Heart right ventricle (tissue), 16 donors: ENCODE measurements around the gene OR51B6. TPM values are rescaled to one million over a fixed set of nuclear protein-coding genes. Genes with fewer than 3 reads are reported as not detected.

Source experiments
- ATAC-seq, 8 donors: fragments of 200-7000 bp; cut with Tn5 transposase; one replicate each; pipeline ENCODE4 v1.9.1; 2020; ENCODE audit warnings: mild to moderate bottlenecking in 8 of 8, moderate library complexity in 8 of 8, moderate number of reproducible peaks in 1 of 8
- DNase-seq, 2 donors: peaks; one replicate each; pipeline ENCODE4 v3.0.0-alpha.2; 2020
- H3K27ac ChIP-seq, 10 donors: fragments of 200-600 bp; sonication (generic) in 2 of 10; one replicate each; pipeline versions ENCODE4 v1.5.0 to v1.8.0; 2020 to 2022; ENCODE audit warnings: mild to moderate bottlenecking in 3 of 10
- H3K27me3 ChIP-seq, 7 donors: fragments of 200-600 bp; one replicate each; pipeline ENCODE4 v1.8.0; 2021 to 2022; ENCODE audit warnings: mild to moderate bottlenecking in 2 of 7
- H3K36me3 ChIP-seq, 9 donors: fragments of 200-600 bp; sonication (generic) in 1 of 9; one replicate each; pipeline versions ENCODE4 v1.5.0 to v1.8.0; 2020 to 2022; ENCODE audit warnings: mild to moderate bottlenecking in 2 of 9
- H3K4me1 ChIP-seq, 9 donors: fragments of 200-600 bp; sonication (generic) in 1 of 9; one replicate each; pipeline versions ENCODE4 v1.5.0 to v1.8.0; 2020 to 2022; ENCODE audit warnings: mild to moderate bottlenecking in 4 of 9
- H3K4me3 ChIP-seq, 10 donors: fragments of 200-600 bp; sonication (generic) in 2 of 10; one replicate each; pipeline versions ENCODE4 v1.5.0 to v1.8.0; 2020 to 2022; ENCODE audit warnings: mild to moderate bottlenecking in 7 of 10, moderate library complexity in 2 of 10
- H3K9me3 ChIP-seq, 11 donors: fragments of 200-600 bp in 10 of 11; sonication (generic) in 2 of 11; one replicate each; pipeline versions ENCODE4 v1.5.0 to v1.8.0; 2013 to 2022; ENCODE audit warnings: mild to moderate bottlenecking in 2 of 11, control low read depth in 1 of 11, moderate library complexity in 1 of 11
- CTCF ChIP-seq, 9 donors: fragments of 200-600 bp; sonication (generic) in 2 of 9; IDR thresholded peaks; one replicate each; pipeline versions ENCODE4 v1.5.0 to v1.8.0; 2021 to 2022; ENCODE audit warnings: antibody characterized with exemption in 9 of 9, mild to moderate bottlenecking in 5 of 9, moderate library complexity in 1 of 9
- WGBS, 2 donors: extraction: QIAGEN DNeasy Blood & Tissue Kit; methylation state at CpG; one replicate each; pipeline ENCODE4 v1.1.7; 2013; ENCODE audit warnings: inconsistent platforms in 1 of 2; 5-methylcytosine and 5-hydroxymethylcytosine counted together
- intact Hi-C, 10 donors: fragments of 100-400 bp; cut with DNase I; formaldehyde crosslinking; loops; one replicate each; pipeline versions ENCODE4 v1.11.1 to v1.14.2; 2022
- polyA plus RNA-seq, 2 donors: library from polyadenylated mRNA; stranded (reverse); fragments of 200-250 nt; gene quantifications; one replicate each; pipeline ENCODE4 v1.2.3, GENCODE V29; 2013
- total RNA-seq, 10 donors: library from RNA; stranded (reverse); fragmentation: NEBNext Ultra II Directional in 3 of 10; extraction: Animal tissue kit (Norgen Biotek cat#: 25700) in 3 of 10; gene quantifications; one replicate each; pipeline versions ENCODE4 v1.2.1 to v1.2.4, GENCODE V29; 2021 to 2023
- donor health status: Arrhythmogenic right ventricular cardiomyopathy.
- donor health status: ischemic (EF 13 %, LVEDD 7.1; RV severe dilation, severe dysfunction).
- donor health status: healthy with polysubstance abuse.
- donor health status: DM: no; HTN: yes; CAD: no.
- donor health status: DM: no; HTN: no; CAD: no.
- donor health status: ischemic (EF 25% LVEDD 6.9; RV normal size, moderate dysfunction).
- donor health status: ischemic (EF 25% LVEDD 5.7; RV mildly dilated, moderate dysfunction).
- donor health status: healthy.
- donor health status: DM: yes; HTN: yes; CAD: no.
- donor health status: Ischemic cardiomyopathy.
- donor health status: ischemic (EF 35%, LVEDD 5.7; RV mildly dilated, moderate dysfunction).
- donor health status: nonischemic (EF 11% LVEDD 7.7; RV severe dilation, severe dysfunction).
- donor health status: DM: yes; HTN: yes; CAD: no.
- donor health status: PGD.
- donor health status: ischemic (EF 29% LVEDD 5.4; RV normal size, mild dysfunction).
- donor health status: nonischemic (EF 23%, LVEDD 6.1; RV moderate dilation, normal function).

The OR51B6 gene
- total and polyA plus RNA-seq, 12 donors, result not detected

GRCh38 chr11:5368502-5369043, 17.3 kb downstream of the OR51B6 start:
- DNase-seq (no peak), ATAC-seq (no peak)
- Histone ChIP-seq H3K9me3 (peaks cover 0 to 10% (median 0%) of the 10 kb centered on the region in 11 donors), H3K4me3 (no peak overlapping the region), H3K27me3 (no peaks in the 10 kb centered on the region), H3K36me3 (no peaks in the 10 kb centered on the region), H3K27ac (no peak overlapping the region), H3K4me1 (peaks cover 0 to 13% (median 8%) of the 10 kb centered on the region in 9 donors)
- 57 to 69% methylated on average over 3 of the region's 3 CpGs for WGBS, 2 donors
- no peak for TF ChIP-seq CTCF (IDR thresholded peaks at IDR 0.05)
- intact Hi-C loops, result no loop called here

DNA sequence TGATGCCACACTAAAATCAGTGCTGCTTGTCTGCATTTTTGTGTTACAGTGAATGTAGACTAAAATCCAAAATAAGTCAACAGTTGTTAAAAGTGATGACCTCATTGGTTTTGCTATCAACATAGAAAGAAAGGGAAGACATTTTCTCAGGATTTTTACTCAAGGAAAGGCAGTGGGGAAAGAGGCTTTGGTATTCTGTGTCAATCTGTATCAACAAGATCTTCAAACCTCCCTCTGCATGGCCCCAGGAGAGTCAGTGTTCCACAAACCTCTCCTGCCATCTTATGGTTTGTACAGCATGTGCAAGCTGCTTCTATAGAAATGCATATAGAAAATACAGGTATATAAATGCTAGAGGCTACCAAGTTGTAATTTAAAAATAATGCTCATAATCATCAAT, 18.5 kb downstream of the OR51B6 start:
- no peaks in the 10 kb centered on the region for H3K36me3 ChIP-seq
- no peak overlapping the region for H3K27ac ChIP-seq
- peaks cover 0 to 13% (median 5%) of the 10 kb centered on the region in 9 donors for H3K4me1 ChIP-seq
- peak in 1 of 9 donors; percentile 18 for TF ChIP-seq CTCF (IDR thresholded peaks at IDR 0.05)
- H3K27me3 ChIP-seq, result no peaks in the 10 kb centered on the region
- peaks cover 0 to 10% (median 0%) of the 10 kb centered on the region in 11 donors for H3K9me3 ChIP-seq
- no peak overlapping the region for H3K4me3 ChIP-seq
- no peak for DNase-seq
- no peak for ATAC-seq
- intact Hi-C loops, result no loop called here

- no peak overlapping the region for H3K27ac ChIP-seq
- H3K4me1 ChIP-seq, result no peaks in the 10 kb centered on the region
- TF ChIP-seq CTCF (IDR thresholded peaks at IDR 0.05), result peak; percentile 25 to 73 (median 62)
- H3K36me3 ChIP-seq, result no peaks in the 10 kb centered on the region
- H3K27me3 ChIP-seq, result no peaks in the 10 kb centered on the region
- peaks cover 0 to 4% (median 0%) of the 10 kb centered on the region in 11 donors for H3K9me3 ChIP-seq
- ATAC-seq, result peak in 5 of 8 donors; percentile 52 to 75 (median 66)
- DNase-seq, result peak in 1 of 2 donors; percentile 32
- no peak overlapping the region for H3K4me3 ChIP-seq
- intact Hi-C loops, result loop anchor here (1.0 to 10.0 kb wide), 9 partner anchors 174 to 756 kb away; partner anchors contain the start of gene OR51V1 (in 5 of the 10)
- WGBS, 2 donors, result 77 to 80% methylated on average over 4 of the region's 4 CpGs
Observed at GRCh38 chr11:5380740-5381342, 29.5 kb downstream of the OR51B6 start.

- no peaks in the 10 kb centered on the region for H3K9me3 ChIP-seq
- no peaks in the 10 kb centered on the region for H3K27me3 ChIP-seq
- no peak for TF ChIP-seq CTCF (IDR thresholded peaks at IDR 0.05)
- DNase-seq (no peak), ATAC-seq (no peak)
- intact Hi-C loops, result loop anchor here in 9 of 10 donors (5.0 to 10.0 kb wide), 6 partner anchors 176 to 759 kb away; partner anchors contain the start of gene OR51V1 (in 5 of the 9)
- no peaks in the 10 kb centered on the region for H3K4me1 ChIP-seq
- no peak within 1 kb of the TSS for H3K4me3 ChIP-seq
- no peaks in the 10 kb centered on the region for H3K36me3 ChIP-seq
- 6 to 30% methylated on average over 1 of the region's 1 CpG for WGBS, 2 donors
- no peak within 1 kb of the TSS for H3K27ac ChIP-seq
Observed at GRCh38 chr11:5383576-5383975, 32.3 kb downstream of the OR51B6 start, which contains the start of gene OR51M1. Gene OR51M1 (plus strand): TSS chr11:5383812. CDS start chr11:5389399, 5,587 bp downstream.
